Stomach (tissue), 9 donors: ENCODE data around the gene ASTN2. TPM values are rescaled to one million over a fixed set of nuclear protein-coding genes. Genes with fewer than 3 reads are reported as not detected.

Experiments used
- DNase-seq, 2 donors: peaks; one replicate each; pipeline versions ENCODE4 v3.0.0 to v3.0.0-alpha.2; 2013 to 2019
- H3K27ac ChIP-seq, 5 donors: fragments of 200-600 bp in 4 of 5; sonication (generic) in 4 of 5; one replicate each; pipeline ENCODE4 v1.5.1; 2013 to 2019; ENCODE audit warnings: mild to moderate bottlenecking in 1 of 5, moderate library complexity in 1 of 5
- H3K27me3 ChIP-seq, 3 donors: fragments of 200-600 bp; sonication (generic); one replicate each; pipeline ENCODE4 v1.5.1; 2017 to 2019; ENCODE audit warnings: mixed run types in 1 of 3
- H3K36me3 ChIP-seq, 4 donors: fragments of 200-600 bp; sonication (generic); 1 replicate in 3 of 4; 2 replicates in 1 of 4; pipeline ENCODE4 v1.5.1; 2016 to 2019
- H3K4me1 ChIP-seq, 4 donors: fragments of 200-600 bp; sonication (generic); one replicate each; pipeline ENCODE4 v1.5.1; 2016 to 2019
- H3K4me3 ChIP-seq, 4 donors: fragments of 200-600 bp; sonication (generic) in 3 of 4; one replicate each; pipeline ENCODE4 v1.5.1; 2016 to 2019; ENCODE audit warnings: mild to moderate bottlenecking in 1 of 4
- H3K9me3 ChIP-seq, 4 donors: fragments of 200-600 bp; sonication (generic); one replicate each; pipeline ENCODE4 v1.5.1; 2016 to 2019
- CTCF ChIP-seq, 7 experiments: fragments of 450-650 bp in 4 of 7; fragments of 200-600 bp in 3 of 7; sonication (generic) in 3 of 7; IDR thresholded peaks; one replicate each; pipeline ENCODE4 v1.5.1; 2016 to 2019; ENCODE audit warnings: antibody characterized with exemption in 7 of 7, control low read depth in 2 of 7, mild to moderate bottlenecking in 1 of 7
- EP300 ChIP-seq: sonication (generic); formaldehyde crosslinking; IDR thresholded peaks from one replicate; pipeline ENCODE4 v1.6.1; 2017; ENCODE audit warnings: antibody characterized with exemption
- POLR2A ChIP-seq, 4 donors: fragments of 450-650 bp; IDR thresholded peaks; one replicate each; pipeline ENCODE4 v1.6.1; 2016; ENCODE audit warnings: antibody characterized with exemption in 4 of 4, control low read depth in 2 of 4, mild to moderate bottlenecking in 1 of 4, moderate library complexity in 1 of 4
- POLR2AphosphoS5 ChIP-seq, 3 donors: sonication (generic); formaldehyde crosslinking; IDR thresholded peaks; one replicate each; pipeline ENCODE4 v1.6.1; 2016; ENCODE audit warnings: antibody characterized with exemption in 3 of 3
- WGBS, 5 donors: extraction: QIAGEN DNeasy Blood & Tissue Kit in 3 of 5; methylation state at CpG; one replicate each; pipeline versions ENCODE4 v1.1.5 to v1.1.7; 2013 to 2018; 5-methylcytosine and 5-hydroxymethylcytosine counted together
- intact Hi-C: fragments of 100-400 bp; cut with DNase I; formaldehyde crosslinking; loops from one replicate; pipeline ENCODE4 v1.15.1; 2023; ENCODE audit warnings: low total_unique reads
- polyA plus RNA-seq, 3 donors: library from polyadenylated mRNA; stranded (reverse); fragments of 200-250 nt; gene quantifications; one replicate each; pipeline ENCODE4 v1.2.3, GENCODE V29; 2013
- small RNA-seq, 4 donors: library from RNA; depleted of rRNA; stranded (forward); fragments of <200 nt; gene quantifications; one replicate each; pipeline ENCODE3, GENCODE V24; 2016
- total RNA-seq, 5 donors: library from RNA; depleted of rRNA; stranded (reverse); fragments of >200 nt; gene quantifications; one replicate each; pipeline versions ENCODE4 v1.1.0 to v1.2.3, GENCODE V29; 2014 to 2016
- donor health status: healthy with polysubstance abuse.
- donor health status: Bipolar disorder and iron deficiency.
- donor health status: healthy.

ASTN2 gene
- total and polyA plus RNA-seq, 8 donors = 2.1 to 22.3 (median 4.2) TPM; not detected in 1

GRCh38 chr9:116377179-116377798 is 1037.6 kb downstream of the ASTN2 start:
- Histone ChIP-seq H3K4me3 (no peak overlapping the region), H3K27me3 (no peaks in the 10 kb centered on the region), H3K36me3 (peaks cover 0 to 6% (median 0%) of the 10 kb centered on the region in 4 donors), H3K4me1 (no peaks in the 10 kb centered on the region), H3K27ac (no peak overlapping the region), H3K9me3 (no peaks in the 10 kb centered on the region)
- DNase-seq = no peak
- no peak for TF ChIP-seq CTCF (IDR thresholded peaks at IDR 0.05)
- no peak for TF ChIP-seq POLR2AphosphoS5 (IDR thresholded peaks at IDR 0.05)
- TF ChIP-seq EP300 = no peak
- no peak for TF ChIP-seq POLR2A (IDR thresholded peaks at IDR 0.05)
- 69 to 85% (median 72%) methylated on average over 8 of the region's 8 CpGs for WGBS, 5 donors
- intact Hi-C loops = no loop called here

Small RNA genes lying within 50 kb of the gene (small RNA-seq; reads per million reads assigned to genes)
- 0 reads per million in 4 donors for gene SNORA70C
